GM21723 (cell line): ENCODE data around the gene NHS.
A peak's percentile ranks its signal among the peaks of the same experiment; 100 is the strongest.

Experiments used
- ATAC-seq: cut with Tn5 transposase; IDR thresholded peaks from one replicate; pipeline ENCODE4 v1.9.1; 2021; ENCODE audit warnings: mild to moderate bottlenecking, moderate library complexity; ENCODE audit not compliant: unreplicated experiment

Gene NHS

GRCh38 chrX:17656556-17656955, 281.6 kb downstream of the NHS start:
- ATAC-seq: no peak

- no peak for ATAC-seq
Observed at GRCh38 chrX:17662391-17662790, 287.4 kb downstream of the NHS start.

GRCh38 chrX:17668929-17669328, 293.9 kb downstream of the NHS start:
- no peak for ATAC-seq

- ATAC-seq: no peak
Observed at GRCh38 chrX:17669458-17669857, 294.5 kb downstream of the NHS start.

GRCh38 chrX:17669891-17670290, 294.9 kb downstream of the NHS start:
- ATAC-seq: no peak

- ATAC-seq: no peak
Observed at GRCh38 chrX:17670874-17671273, 295.9 kb downstream of the NHS start.

GRCh38 chrX:17674601-17675000, 299.6 kb downstream of the NHS start:
- no peak for ATAC-seq

- no peak for ATAC-seq
Observed at GRCh38 chrX:17679261-17679660, 304.3 kb downstream of the NHS start.

GRCh38 chrX:17679820-17680219, 304.8 kb downstream of the NHS start:
- no peak for ATAC-seq

GRCh38 chrX:17680732-17681413, 305.9 kb downstream of the NHS start:
- no peak for ATAC-seq

- no peak for ATAC-seq
Observed at GRCh38 chrX:17682259-17682658, 307.3 kb downstream of the NHS start.

- ATAC-seq: no peak
Observed at GRCh38 chrX:17685026-17685425, 310.0 kb downstream of the NHS start.

- ATAC-seq: no peak
Observed at GRCh38 chrX:17687648-17688047, 312.6 kb downstream of the NHS start.

GRCh38 chrX:17689971-17690409, 315.0 kb downstream of the NHS start:
- peak; percentile 75 for ATAC-seq

- no peak for ATAC-seq
Observed at GRCh38 chrX:17692709-17693346, 317.8 kb downstream of the NHS start.

GRCh38 chrX:17697191-17697590, 322.2 kb downstream of the NHS start:
- ATAC-seq: no peak

GRCh38 chrX:17700976-17701375, 326.0 kb downstream of the NHS start:
- ATAC-seq: no peak

GRCh38 chrX:17703201-17703600, 328.2 kb downstream of the NHS start:
- ATAC-seq: no peak

- ATAC-seq: no peak
Observed at GRCh38 chrX:17705211-17705610, 330.2 kb downstream of the NHS start.

GRCh38 chrX:17706676-17707075, 331.7 kb downstream of the NHS start:
- no peak for ATAC-seq

GRCh38 chrX:17707731-17708130, 332.7 kb downstream of the NHS start:
- ATAC-seq: no peak

- no peak for ATAC-seq
Observed at GRCh38 chrX:17710871-17711301, 335.9 kb downstream of the NHS start.

GRCh38 chrX:17713288-17713687, 338.3 kb downstream of the NHS start:
- ATAC-seq: no peak
